ENCODE data around the gene KRT6A.
"Not testable (repeated sequence)": the region's sequence is repeated elsewhere in the genome, so short reads cannot be mapped to it uniquely, and the experiment has no call there.

KRT6A gene

DNA sequence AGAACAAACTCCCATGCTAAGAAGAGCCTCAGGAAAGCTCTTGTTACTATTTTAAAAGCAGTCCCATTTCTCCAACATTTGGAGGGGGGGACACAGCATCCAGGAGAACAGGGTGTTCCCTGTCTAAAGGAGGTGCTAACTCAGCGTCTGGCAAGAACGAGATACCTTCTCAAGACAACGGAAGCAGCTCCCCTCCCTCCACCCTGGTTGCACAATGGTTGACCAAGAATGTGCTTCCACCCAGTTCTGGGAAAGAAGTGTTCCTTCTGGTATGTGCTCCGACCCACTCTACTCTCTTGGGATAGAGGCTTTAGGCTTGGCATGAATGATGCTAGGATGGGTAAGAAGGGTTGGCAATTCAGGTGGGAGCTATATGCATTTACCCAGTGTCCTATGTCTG, 1.5 kb upstream of the KRT6A start:
- Histone ChIP-seq H3K4me3 (ENCODE audit: insufficient read depth, low read depth, low read length, poor library complexity, severe bottlenecking) (no peak overlapping the region), H3K4me1 (ENCODE audit: control insufficient read depth, insufficient read depth, low read length, poor library complexity, severe bottlenecking) (no peaks in the 10 kb centered on the region), H3K27me3 (replicated peaks; ENCODE audit: control insufficient read depth, insufficient read depth, low read length, poor library complexity, severe bottlenecking) (no peaks in the 10 kb centered on the region), H3K9me3 (ENCODE audit: control insufficient read depth, low read length) (no peaks in the 10 kb centered on the region), H3K36me3 (ENCODE audit: control insufficient read depth, insufficient read depth, low read length) (no peaks in the 10 kb centered on the region), H3K27ac (ENCODE audit: insufficient read depth, low read length, poor library complexity, severe bottlenecking) (no peak overlapping the region)
- no peak for DNase-seq

DNA sequence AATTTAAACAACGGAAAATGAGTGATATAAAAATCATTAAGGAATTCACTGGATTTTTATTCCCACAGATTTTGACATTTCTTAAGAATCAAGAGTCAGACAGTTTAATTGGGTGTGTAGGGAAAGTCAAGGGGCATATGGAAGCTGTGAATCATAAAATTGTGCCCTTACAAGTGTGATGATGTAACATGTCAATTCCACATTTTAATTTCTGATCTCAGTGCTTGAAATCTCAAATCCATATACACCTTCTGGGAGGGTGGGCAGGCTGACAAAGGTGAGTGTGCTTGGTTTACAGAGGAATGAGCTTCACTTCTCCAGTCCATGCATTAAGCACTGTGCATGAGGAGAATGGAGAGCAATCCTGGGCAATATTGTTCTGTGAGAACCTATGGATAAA, 1.0 kb upstream of the KRT6A start:
- Histone ChIP-seq H3K27ac (ENCODE audit: insufficient read depth, low read length, poor library complexity, severe bottlenecking) (no peak overlapping the region), H3K4me3 (ENCODE audit: insufficient read depth, low read depth, low read length, poor library complexity, severe bottlenecking) (no peak overlapping the region), H3K36me3 (ENCODE audit: control insufficient read depth, insufficient read depth, low read length) (no peaks in the 10 kb centered on the region), H3K9me3 (ENCODE audit: control insufficient read depth, low read length) (no peaks in the 10 kb centered on the region), H3K4me1 (ENCODE audit: control insufficient read depth, insufficient read depth, low read length, poor library complexity, severe bottlenecking) (no peaks in the 10 kb centered on the region), H3K27me3 (replicated peaks; ENCODE audit: control insufficient read depth, insufficient read depth, low read length, poor library complexity, severe bottlenecking) (no peaks in the 10 kb centered on the region)
- DNase-seq = no peak

DNA sequence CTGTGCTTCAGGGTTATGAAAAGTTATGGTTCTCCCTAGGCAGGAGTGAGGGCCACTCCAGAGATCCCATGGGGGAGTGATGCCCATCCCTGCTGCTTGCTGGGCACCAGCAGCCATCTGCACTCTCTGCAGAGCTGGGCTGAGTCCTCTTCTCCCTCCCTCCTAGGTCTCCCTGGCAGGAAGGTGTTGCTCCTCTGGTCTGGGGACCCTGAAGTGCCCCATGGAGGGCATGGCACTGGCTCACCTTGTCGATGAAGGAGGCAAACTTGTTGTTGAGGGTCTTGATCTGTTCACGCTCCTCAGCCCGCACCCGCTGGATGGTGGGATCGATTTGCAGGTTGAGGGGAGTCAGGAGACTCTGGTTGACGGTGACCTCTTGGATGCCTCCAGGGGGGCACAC, 652 bp downstream of the KRT6A start:
- H3K27ac ChIP-seq (ENCODE audit: insufficient read depth, low read length, poor library complexity, severe bottlenecking); H3K4me1 ChIP-seq (ENCODE audit: control insufficient read depth, insufficient read depth, low read length, poor library complexity, severe bottlenecking); H3K27me3 ChIP-seq (replicated peaks; ENCODE audit: control insufficient read depth, insufficient read depth, low read length, poor library complexity, severe bottlenecking): not testable (repeated sequence)

DNA sequence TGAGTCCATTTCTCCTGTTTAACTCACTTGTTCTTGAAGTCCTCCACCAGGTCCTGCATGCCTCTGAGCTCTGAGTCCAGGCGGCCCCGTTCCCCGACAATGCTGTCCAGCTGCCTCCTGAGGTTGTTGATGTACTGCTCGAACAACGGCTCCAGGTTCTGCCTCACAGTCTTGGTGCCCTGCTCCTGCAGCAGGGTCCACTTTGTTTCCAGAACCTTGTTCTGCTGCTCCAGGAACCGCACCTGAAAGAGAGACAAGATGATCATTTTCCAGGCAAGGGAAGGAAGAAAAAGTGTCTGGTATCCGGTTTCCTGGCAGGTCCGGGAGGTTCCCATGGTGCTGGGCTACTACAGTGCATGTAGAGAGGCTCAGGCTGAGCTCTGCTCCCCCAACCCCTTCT, 1.6 kb downstream of the KRT6A start:
- H3K27me3 ChIP-seq (replicated peaks; ENCODE audit: control insufficient read depth, insufficient read depth, low read length, poor library complexity, severe bottlenecking); H3K4me3 ChIP-seq (ENCODE audit: insufficient read depth, low read depth, low read length, poor library complexity, severe bottlenecking); H3K36me3 ChIP-seq (ENCODE audit: control insufficient read depth, insufficient read depth, low read length); H3K27ac ChIP-seq (ENCODE audit: insufficient read depth, low read length, poor library complexity, severe bottlenecking); H3K4me1 ChIP-seq (ENCODE audit: control insufficient read depth, insufficient read depth, low read length, poor library complexity, severe bottlenecking); H3K9me3 ChIP-seq (ENCODE audit: control insufficient read depth, low read length); DNase-seq: not testable (repeated sequence)

More for the DNA sequence above, 652 bp downstream of the KRT6A start:
- not testable (repeated sequence) for H3K36me3 ChIP-seq (ENCODE audit: control insufficient read depth, insufficient read depth, low read length); H3K4me3 ChIP-seq (ENCODE audit: insufficient read depth, low read depth, low read length, poor library complexity, severe bottlenecking); H3K9me3 ChIP-seq (ENCODE audit: control insufficient read depth, low read length); DNase-seq

DNA sequence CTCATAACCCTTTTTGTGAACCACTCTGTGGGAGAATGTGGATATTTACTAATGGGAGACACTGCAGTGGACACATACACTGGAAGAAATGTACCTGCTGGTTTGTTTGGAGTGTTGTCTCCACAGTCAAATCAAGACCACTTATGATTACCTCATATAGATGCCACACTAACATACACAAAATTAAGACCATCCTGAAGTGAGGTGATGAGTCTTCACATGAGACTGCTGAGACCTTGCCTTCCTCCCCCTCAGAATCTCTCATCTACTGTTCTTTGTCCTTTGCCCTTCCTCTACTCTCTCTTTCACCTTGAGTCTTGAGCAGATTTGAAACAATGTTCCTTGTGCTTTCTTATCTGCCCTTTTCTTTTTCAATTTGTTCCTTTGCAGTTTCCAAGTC, 4.3 kb downstream of the KRT6A start:
- Histone ChIP-seq H3K36me3 (ENCODE audit: control insufficient read depth, insufficient read depth, low read length) (no peaks in the 10 kb centered on the region), H3K4me3 (ENCODE audit: insufficient read depth, low read depth, low read length, poor library complexity, severe bottlenecking) (no peak overlapping the region), H3K27ac (ENCODE audit: insufficient read depth, low read length, poor library complexity, severe bottlenecking) (no peak overlapping the region), H3K9me3 (ENCODE audit: control insufficient read depth, low read length) (no peaks in the 10 kb centered on the region), H3K27me3 (replicated peaks; ENCODE audit: control insufficient read depth, insufficient read depth, low read length, poor library complexity, severe bottlenecking) (no peaks in the 10 kb centered on the region), H3K4me1 (ENCODE audit: control insufficient read depth, insufficient read depth, low read length, poor library complexity, severe bottlenecking) (no peaks in the 10 kb centered on the region)
- no peak for DNase-seq

DNA sequence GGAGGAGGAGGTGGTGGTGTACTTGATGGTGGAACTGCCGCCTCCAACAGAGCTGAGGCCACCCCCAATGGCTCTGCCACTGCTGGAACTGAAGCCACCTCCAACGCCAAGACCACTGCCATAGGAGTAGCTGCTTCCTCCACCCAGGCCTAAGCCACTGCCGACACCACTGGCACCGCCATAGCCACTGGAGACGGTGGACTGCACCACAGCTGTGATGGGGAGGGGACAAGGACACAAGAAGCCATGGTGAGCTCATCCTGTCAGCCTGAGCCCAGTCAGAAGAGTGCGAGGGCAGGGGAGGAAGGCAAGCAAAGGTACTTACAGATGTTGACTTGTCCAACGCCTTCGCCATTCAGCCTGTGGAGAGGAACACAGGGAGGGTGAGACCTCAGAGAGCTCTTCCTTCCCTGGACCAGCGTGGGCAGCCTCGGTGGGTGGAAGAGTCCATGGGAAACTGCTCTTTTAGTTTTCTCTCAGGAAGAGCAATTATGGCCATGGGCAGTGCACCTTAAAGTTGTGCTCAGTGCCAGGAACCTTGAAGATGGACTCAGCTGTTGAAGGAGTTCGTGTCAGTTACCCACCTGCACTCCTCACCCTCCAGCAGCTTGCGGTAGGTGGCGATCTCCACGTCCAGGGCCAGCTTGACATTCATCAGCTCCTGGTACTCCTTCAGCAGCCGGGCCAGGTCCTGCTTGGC, 5.2 kb downstream of the KRT6A start:
- DNase-seq; H3K4me1 ChIP-seq (ENCODE audit: control insufficient read depth, insufficient read depth, low read length, poor library complexity, severe bottlenecking); H3K9me3 ChIP-seq (ENCODE audit: control insufficient read depth, low read length); H3K27me3 ChIP-seq (replicated peaks; ENCODE audit: control insufficient read depth, insufficient read depth, low read length, poor library complexity, severe bottlenecking); H3K36me3 ChIP-seq (ENCODE audit: control insufficient read depth, insufficient read depth, low read length); H3K4me3 ChIP-seq (ENCODE audit: insufficient read depth, low read depth, low read length, poor library complexity, severe bottlenecking); H3K27ac ChIP-seq (ENCODE audit: insufficient read depth, low read length, poor library complexity, severe bottlenecking): not testable (repeated sequence)

DNA sequence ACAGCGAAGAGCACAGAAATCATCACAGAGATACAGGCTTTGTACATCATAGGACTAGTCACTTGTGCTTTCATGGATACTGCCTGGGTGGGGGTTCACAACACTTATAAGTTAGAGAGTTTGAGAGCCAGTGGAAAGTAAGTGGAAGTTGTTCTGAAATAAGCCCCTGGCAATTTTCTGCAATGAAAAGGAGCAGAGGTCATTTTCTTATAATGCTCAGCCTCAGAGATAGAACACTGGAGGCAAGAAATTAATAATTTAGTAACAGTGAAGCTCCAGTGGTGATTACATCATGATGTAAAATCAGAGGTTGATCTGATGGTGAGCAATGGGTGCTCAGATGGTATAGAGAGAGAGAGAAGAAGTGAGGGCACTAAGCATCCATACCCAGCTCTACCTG, 5.8 kb downstream of the KRT6A start:
- no peaks in the 10 kb centered on the region for H3K4me1 ChIP-seq (ENCODE audit: control insufficient read depth, insufficient read depth, low read length, poor library complexity, severe bottlenecking)
- no peaks in the 10 kb centered on the region for H3K36me3 ChIP-seq (ENCODE audit: control insufficient read depth, insufficient read depth, low read length)
- no peaks in the 10 kb centered on the region for H3K27me3 ChIP-seq (replicated peaks; ENCODE audit: control insufficient read depth, insufficient read depth, low read length, poor library complexity, severe bottlenecking)
- H3K27ac ChIP-seq (ENCODE audit: insufficient read depth, low read length, poor library complexity, severe bottlenecking) = no peak overlapping the region
- H3K4me3 ChIP-seq (ENCODE audit: insufficient read depth, low read depth, low read length, poor library complexity, severe bottlenecking) = no peak overlapping the region
- no peak for DNase-seq
- no peaks in the 10 kb centered on the region for H3K9me3 ChIP-seq (ENCODE audit: control insufficient read depth, low read length)

DNA sequence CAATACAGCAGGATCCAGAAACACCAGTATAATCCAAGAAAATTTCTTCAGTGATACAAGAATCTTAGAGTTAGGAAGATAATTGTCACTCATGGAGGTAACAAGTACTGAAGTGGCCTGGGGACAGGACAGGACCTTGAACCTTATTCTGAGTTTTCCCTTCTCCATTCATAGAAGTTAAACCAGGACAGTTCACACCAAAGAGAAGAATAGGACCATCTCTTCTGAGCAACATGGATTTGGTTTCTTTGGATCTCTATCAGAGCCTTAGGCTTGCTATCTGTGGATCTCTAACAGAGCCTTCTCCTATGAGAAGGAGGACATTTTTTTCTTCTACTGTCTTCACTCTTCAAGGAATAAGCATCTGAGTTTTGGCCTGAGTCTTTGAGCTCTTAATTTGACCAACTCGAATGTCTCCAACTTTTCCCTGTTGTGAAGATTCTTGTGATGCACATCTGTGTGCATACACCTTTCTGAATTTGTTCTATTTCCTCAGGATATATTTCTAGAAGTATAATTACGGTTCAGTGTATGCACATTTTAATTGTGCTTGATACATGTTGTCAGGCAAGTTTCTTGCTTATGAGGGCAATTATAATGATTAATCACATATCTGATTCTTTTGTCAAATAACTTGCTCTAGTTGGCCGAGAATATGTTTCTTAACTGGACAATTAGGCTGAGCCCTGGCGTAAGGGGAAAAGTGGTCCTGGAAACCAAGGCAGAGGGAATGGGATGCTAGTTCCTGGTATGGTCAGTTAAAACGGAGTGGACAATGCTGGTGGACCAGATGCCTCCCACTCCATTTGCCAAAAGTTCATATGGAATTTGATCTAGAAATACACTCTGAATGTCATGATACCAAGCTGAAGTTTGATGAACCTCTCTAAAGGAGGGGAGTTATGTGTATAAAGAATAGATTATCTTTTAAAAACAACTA, 6.6 kb downstream of the KRT6A start:
- no peaks in the 10 kb centered on the region for H3K36me3 ChIP-seq (ENCODE audit: control insufficient read depth, insufficient read depth, low read length)
- H3K27ac ChIP-seq (ENCODE audit: insufficient read depth, low read length, poor library complexity, severe bottlenecking) = no peak overlapping the region
- DNase-seq = no peak
- H3K27me3 ChIP-seq (replicated peaks; ENCODE audit: control insufficient read depth, insufficient read depth, low read length, poor library complexity, severe bottlenecking) = no peaks in the 10 kb centered on the region
- no peaks in the 10 kb centered on the region for H3K4me1 ChIP-seq (ENCODE audit: control insufficient read depth, insufficient read depth, low read length, poor library complexity, severe bottlenecking)
- H3K9me3 ChIP-seq (ENCODE audit: control insufficient read depth, low read length) = no peaks in the 10 kb centered on the region
- no peak overlapping the region for H3K4me3 ChIP-seq (ENCODE audit: insufficient read depth, low read depth, low read length, poor library complexity, severe bottlenecking)

DNA sequence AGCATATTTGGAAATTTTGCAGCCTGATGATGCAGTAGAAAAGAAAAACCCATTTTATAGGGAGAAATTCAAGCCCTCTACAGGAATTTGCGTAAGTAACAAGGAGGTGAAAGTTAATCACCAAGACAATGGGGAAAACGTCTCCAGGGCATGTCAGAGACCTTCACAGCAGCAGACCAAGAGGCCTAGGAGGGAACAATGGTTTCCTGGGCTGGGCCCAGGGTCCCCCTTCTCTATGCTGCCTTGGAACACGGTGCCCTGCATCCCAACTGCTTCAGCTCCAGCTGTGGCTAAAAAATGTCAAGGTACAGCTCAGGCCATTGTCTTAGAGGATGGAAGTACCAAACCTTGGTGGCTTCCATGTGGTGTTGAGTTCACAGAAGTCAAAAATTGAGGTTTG, 13.0 kb downstream of the KRT6A start:
- Histone ChIP-seq H3K27me3 (replicated peaks; ENCODE audit: control insufficient read depth, insufficient read depth, low read length, poor library complexity, severe bottlenecking) (no peaks in the 10 kb centered on the region), H3K4me1 (ENCODE audit: control insufficient read depth, insufficient read depth, low read length, poor library complexity, severe bottlenecking) (no peaks in the 10 kb centered on the region), H3K4me3 (ENCODE audit: insufficient read depth, low read depth, low read length, poor library complexity, severe bottlenecking) (no peak overlapping the region), H3K36me3 (ENCODE audit: control insufficient read depth, insufficient read depth, low read length) (no peaks in the 10 kb centered on the region), H3K9me3 (ENCODE audit: control insufficient read depth, low read length) (no peaks in the 10 kb centered on the region), H3K27ac (ENCODE audit: insufficient read depth, low read length, poor library complexity, severe bottlenecking) (no peak overlapping the region)
- no peak for DNase-seq

DNA sequence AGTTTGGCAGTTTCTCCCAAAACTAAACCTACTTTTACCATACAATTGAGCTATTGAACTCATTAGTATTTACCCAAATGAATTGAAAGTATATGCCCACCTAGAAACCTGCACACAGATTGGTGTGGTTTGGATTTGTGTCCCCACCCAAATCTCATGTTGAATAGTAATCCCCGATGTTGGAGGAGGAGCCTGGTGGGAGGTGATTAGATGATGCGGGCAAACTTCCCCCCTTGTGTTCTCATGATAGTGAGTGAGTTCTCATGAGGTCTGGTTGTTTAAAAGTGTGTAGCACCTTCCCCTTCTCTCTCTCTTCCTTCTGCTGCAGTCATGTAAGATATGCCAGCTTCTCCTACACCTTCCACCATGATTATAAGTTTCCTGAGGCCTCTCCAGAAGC, 15.4 kb downstream of the KRT6A start:
- H3K27me3 ChIP-seq (replicated peaks; ENCODE audit: control insufficient read depth, insufficient read depth, low read length, poor library complexity, severe bottlenecking) = no peaks in the 10 kb centered on the region
- no peaks in the 10 kb centered on the region for H3K36me3 ChIP-seq (ENCODE audit: control insufficient read depth, insufficient read depth, low read length)
- H3K27ac ChIP-seq (ENCODE audit: insufficient read depth, low read length, poor library complexity, severe bottlenecking) = no peak overlapping the region
- no peaks in the 10 kb centered on the region for H3K9me3 ChIP-seq (ENCODE audit: control insufficient read depth, low read length)
- H3K4me1 ChIP-seq (ENCODE audit: control insufficient read depth, insufficient read depth, low read length, poor library complexity, severe bottlenecking) = no peaks in the 10 kb centered on the region
- H3K4me3 ChIP-seq (ENCODE audit: insufficient read depth, low read depth, low read length, poor library complexity, severe bottlenecking) = no peak overlapping the region
- DNase-seq = no peak

Data from effector memory CD4-positive, alpha-beta T cell (primary cell).